ENCODE results near the gene SLC24A3.

- TF ChIP-seq CTCF (optimal IDR thresholded peaks at IDR 0.05 in 1 of 3, IDR thresholded peaks at IDR 0.05 in 1 of 3, conservative IDR thresholded peaks at IDR 0.05 in 1 of 3; ENCODE audit: extremely low read depth in 1 of 3, insufficient read depth in 2 of 3, low read length in 3 of 3) (no peak), EZH2 (IDR thresholded peaks at IDR 0.05; ENCODE audit: low read length) (no peak)
Measured at GRCh38 chr20:19671374-19671773, 458.9 kb downstream of the SLC24A3 start.
